Kidney (tissue), 22 donors: ENCODE measurements around the gene PEAR1. TPM values are rescaled to one million over a fixed set of nuclear protein-coding genes. Genes with fewer than 3 reads are reported as not detected.

Experiments
- DNase-seq, 5 donors: peaks; one replicate each; pipeline ENCODE4 v3.0.0-alpha.2; 2013 to 2020
- FAIRE-seq: peaks from 2 replicates; lab custom pipeline; 2012; peaks lifted over from hg19 to GRCh38; lab: Jason Lieb, UNC
- H3K27ac ChIP-seq, 2 donors: one replicate each; pipeline ENCODE4 v1.7.0; 2013; ENCODE audit warnings: low read depth in 2 of 2, low read length in 2 of 2, inconsistent platforms in 1 of 2
- H3K27me3 ChIP-seq: one replicate; pipeline ENCODE4 v1.7.1; 2013; ENCODE audit warnings: low read length, inconsistent platforms; ENCODE audit not compliant: control insufficient read depth, insufficient read depth
- H3K36me3 ChIP-seq, 3 donors: one replicate each; pipeline versions ENCODE4 v1.7.0 to v1.7.1; 2013; ENCODE audit warnings: low read length in 3 of 3, control low read depth in 1 of 3, inconsistent platforms in 1 of 3; ENCODE audit not compliant: insufficient read depth in 3 of 3, control insufficient read depth in 2 of 3
- H3K4me1 ChIP-seq, 3 donors: one replicate each; pipeline versions ENCODE4 v1.7.0 to v1.7.1; 2013; ENCODE audit warnings: low read length in 3 of 3, inconsistent platforms in 1 of 3, low read depth in 1 of 3; ENCODE audit not compliant: control insufficient read depth in 2 of 3, insufficient read depth in 2 of 3
- H3K4me3 ChIP-seq, 3 donors: one replicate each; pipeline versions ENCODE4 v1.7.0 to v1.8.1; 2013; ENCODE audit warnings: low read length in 3 of 3, control low read depth in 1 of 3, inconsistent platforms in 1 of 3
- H3K9ac ChIP-seq, 3 donors: one replicate each; pipeline versions ENCODE4 v1.7.0 to v1.7.1; 2013; ENCODE audit warnings: low read length in 3 of 3, control low read depth in 1 of 3, inconsistent platforms in 1 of 3
- H3K9me3 ChIP-seq, 3 donors: one replicate each; pipeline versions ENCODE4 v1.7.0 to v1.7.1; 2013; ENCODE audit warnings: low read length in 3 of 3, control low read depth in 1 of 3, inconsistent platforms in 1 of 3; ENCODE audit not compliant: control insufficient read depth in 2 of 3, insufficient read depth in 1 of 3
- intact Hi-C: fragments of 100-400 bp; cut with DNase I; formaldehyde crosslinking; loops from one replicate; pipeline ENCODE4 v1.11.1; 2022
- long read RNA-seq, 10 donors: library from polyadenylated mRNA in 1 of 10; unstranded in 1 of 10; transcript quantifications; one replicate each; pipeline ENCODE4 v2.0.0 and lab custom pipeline, GENCODE V29; 2021 to 2026
- polyA plus RNA-seq: library from polyadenylated mRNA; stranded (reverse); fragments of 350-450 nt; fragmentation: Illumina TruSeq; extraction: RNeasy Lipid Tissue Mini Kit (QIAGEN cat#74804); gene quantifications from one replicate; pipeline ENCODE4 v1.2.3, GENCODE V29; 2014; ENCODE audit warnings: low read depth, low replicate concordance; ENCODE audit not compliant: insufficient read depth
- total RNA-seq: library from RNA; stranded (reverse); fragmentation: NEBNext Ultra II Directional; extraction: Animal tissue kit (Norgen Biotek cat#: 25700); gene quantifications from one replicate; pipeline ENCODE4 v1.2.1, GENCODE V29; 2021
- TF ChIP-seq, protein P1 (sequence below): IDR thresholded peaks from 3 replicates; pipeline ENCODE4 v1.5.1; 2012; ENCODE audit warnings: mild to moderate bottlenecking, moderate library complexity, borderline replicate concordance; ENCODE audit not compliant: insufficient read depth; ENCODE audit errors: extremely low read depth
- donor health status: control.
- donor health status: control.
- donor health status: control.
- donor health status: control.
- donor health status: control.
- donor health status: DM: yes; HTN: yes; CAD: no.
- donor health status: Normal renal cell carcinoma (clear cell type).

PEAR1 gene, protein sequence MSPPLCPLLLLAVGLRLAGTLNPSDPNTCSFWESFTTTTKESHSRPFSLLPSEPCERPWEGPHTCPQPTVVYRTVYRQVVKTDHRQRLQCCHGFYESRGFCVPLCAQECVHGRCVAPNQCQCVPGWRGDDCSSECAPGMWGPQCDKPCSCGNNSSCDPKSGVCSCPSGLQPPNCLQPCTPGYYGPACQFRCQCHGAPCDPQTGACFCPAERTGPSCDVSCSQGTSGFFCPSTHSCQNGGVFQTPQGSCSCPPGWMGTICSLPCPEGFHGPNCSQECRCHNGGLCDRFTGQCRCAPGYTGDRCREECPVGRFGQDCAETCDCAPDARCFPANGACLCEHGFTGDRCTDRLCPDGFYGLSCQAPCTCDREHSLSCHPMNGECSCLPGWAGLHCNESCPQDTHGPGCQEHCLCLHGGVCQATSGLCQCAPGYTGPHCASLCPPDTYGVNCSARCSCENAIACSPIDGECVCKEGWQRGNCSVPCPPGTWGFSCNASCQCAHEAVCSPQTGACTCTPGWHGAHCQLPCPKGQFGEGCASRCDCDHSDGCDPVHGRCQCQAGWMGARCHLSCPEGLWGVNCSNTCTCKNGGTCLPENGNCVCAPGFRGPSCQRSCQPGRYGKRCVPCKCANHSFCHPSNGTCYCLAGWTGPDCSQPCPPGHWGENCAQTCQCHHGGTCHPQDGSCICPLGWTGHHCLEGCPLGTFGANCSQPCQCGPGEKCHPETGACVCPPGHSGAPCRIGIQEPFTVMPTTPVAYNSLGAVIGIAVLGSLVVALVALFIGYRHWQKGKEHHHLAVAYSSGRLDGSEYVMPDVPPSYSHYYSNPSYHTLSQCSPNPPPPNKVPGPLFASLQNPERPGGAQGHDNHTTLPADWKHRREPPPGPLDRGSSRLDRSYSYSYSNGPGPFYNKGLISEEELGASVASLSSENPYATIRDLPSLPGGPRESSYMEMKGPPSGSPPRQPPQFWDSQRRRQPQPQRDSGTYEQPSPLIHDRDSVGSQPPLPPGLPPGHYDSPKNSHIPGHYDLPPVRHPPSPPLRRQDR
- total RNA-seq: 17.2 TPM
- polyA plus RNA-seq: 4.5 TPM
- long read RNA-seq, donor 1, partial matches to known transcripts: 23 of 24 reads
- long read RNA-seq, donor 1, other reads (novel, unspliced or antisense): 0 of 24 reads
- long read RNA-seq, donor 2, partial matches to known transcripts: 0 of 1 reads
- long read RNA-seq, donor 2, other reads (novel, unspliced or antisense): 0 of 1 reads
- long read RNA-seq, donor 3: 0 reads
- long read RNA-seq, donor 4: 0 reads
- long read RNA-seq, donor 5: 0 reads
- long read RNA-seq, donor 6: 0 reads
- long read RNA-seq, donor 7, full-length matches to known transcripts: 1 of 12 reads
- long read RNA-seq, donor 7, partial matches to known transcripts: 11 of 12 reads
- long read RNA-seq, donor 7, other reads (novel, unspliced or antisense): 0 of 12 reads
- long read RNA-seq, donor 8, partial matches to known transcripts: 0 of 1 reads
- long read RNA-seq, donor 8, other reads (novel, unspliced or antisense): 0 of 1 reads
- long read RNA-seq, donor 9: 0 reads
- long read RNA-seq, donor 10, partial matches to known transcripts: 39 of 39 reads
- long read RNA-seq, donor 10, other reads (novel, unspliced or antisense): 0 of 39 reads

DNA sequence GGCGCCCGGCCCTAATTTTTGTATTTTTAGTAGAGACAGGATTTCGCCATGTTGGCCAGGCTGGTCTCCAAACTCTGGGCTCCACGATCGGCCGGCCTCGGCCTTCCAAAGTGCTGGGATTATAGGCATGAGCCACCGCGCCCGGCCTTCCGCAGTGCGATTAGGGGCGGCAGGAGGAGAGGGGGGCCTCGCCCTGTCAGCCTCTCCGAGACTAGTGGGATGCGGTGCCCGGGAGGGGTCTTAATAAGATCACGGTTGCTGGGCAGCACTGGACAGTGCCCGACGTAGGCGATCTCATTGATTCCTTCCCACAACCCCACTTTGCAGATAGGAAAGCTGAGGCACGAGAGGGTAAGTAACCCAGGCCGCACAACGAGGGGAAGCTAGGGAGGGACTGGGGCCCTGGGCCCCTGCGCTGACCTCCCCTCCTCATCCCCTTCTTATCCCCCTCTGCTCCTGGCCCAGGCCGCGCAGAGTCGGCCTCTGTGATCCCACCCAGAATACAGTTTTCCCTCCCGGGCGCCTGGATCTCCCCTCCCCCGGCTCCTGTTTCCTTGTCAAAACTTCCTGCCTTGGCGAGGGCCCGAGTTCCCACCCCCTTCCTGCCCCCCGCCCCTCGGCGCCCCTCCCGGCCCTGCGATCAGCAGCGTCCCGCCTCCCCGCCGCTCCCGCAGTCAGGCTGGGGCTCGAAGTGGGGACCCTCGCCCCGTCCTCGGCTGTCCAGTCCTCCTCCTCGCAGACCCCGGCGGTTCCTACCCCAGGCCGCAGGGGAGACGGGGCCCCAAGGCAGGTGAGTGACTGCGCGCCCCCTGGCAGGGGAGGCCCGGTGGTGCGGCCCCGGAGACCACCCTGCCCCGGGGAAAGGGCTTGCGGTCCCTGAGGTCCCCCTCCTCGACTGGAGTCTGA, at the start of gene PEAR1:
TSS of gene PEAR1 (plus strand) at position 671 of the 906 bp plus-strand sequence. CDS start 10,209 bp downstream, outside the sequence.
- no peak for FAIRE-seq
- H3K27ac ChIP-seq: peak within 1 kb of the TSS; percentile 78 to 95

DNA sequence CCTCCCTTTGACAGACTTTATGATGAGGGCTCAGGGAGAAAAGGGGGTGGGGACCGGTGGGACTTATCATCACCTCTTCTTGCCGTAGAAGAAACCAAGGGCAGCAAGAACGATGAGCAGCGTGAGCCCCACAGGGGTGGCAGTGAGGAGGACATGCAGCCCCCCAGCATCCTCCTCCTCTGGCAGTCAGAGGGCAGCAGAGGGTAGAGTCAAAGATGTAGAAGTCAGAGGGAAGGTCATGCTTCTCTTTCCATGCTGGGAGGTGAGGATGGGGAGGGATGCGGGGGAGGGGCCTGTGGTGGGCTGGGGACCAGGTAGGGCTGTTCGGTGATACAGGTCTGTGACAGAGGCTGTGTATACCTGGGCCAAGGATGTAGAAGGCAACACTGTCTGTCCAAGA, 49.4 kb upstream of the PEAR1 start:
- Histone ChIP-seq H3K27me3 (peaks cover 20% of the 10 kb centered on the region), H3K36me3 (no peaks in the 10 kb centered on the region), H3K27ac (no peak overlapping the region), H3K9ac (no peak overlapping the region), H3K4me1 (peaks cover 0 to 5% (median 0%) of the 10 kb centered on the region in 3 donors), H3K4me3 (no peak overlapping the region), H3K9me3 (no peaks in the 10 kb centered on the region)
- FAIRE-seq (no peak), DNase-seq (peak in 1 of 5 donors; percentile 43)
- intact Hi-C loops: no loop called here
- TF ChIP-seq, protein P1, sequence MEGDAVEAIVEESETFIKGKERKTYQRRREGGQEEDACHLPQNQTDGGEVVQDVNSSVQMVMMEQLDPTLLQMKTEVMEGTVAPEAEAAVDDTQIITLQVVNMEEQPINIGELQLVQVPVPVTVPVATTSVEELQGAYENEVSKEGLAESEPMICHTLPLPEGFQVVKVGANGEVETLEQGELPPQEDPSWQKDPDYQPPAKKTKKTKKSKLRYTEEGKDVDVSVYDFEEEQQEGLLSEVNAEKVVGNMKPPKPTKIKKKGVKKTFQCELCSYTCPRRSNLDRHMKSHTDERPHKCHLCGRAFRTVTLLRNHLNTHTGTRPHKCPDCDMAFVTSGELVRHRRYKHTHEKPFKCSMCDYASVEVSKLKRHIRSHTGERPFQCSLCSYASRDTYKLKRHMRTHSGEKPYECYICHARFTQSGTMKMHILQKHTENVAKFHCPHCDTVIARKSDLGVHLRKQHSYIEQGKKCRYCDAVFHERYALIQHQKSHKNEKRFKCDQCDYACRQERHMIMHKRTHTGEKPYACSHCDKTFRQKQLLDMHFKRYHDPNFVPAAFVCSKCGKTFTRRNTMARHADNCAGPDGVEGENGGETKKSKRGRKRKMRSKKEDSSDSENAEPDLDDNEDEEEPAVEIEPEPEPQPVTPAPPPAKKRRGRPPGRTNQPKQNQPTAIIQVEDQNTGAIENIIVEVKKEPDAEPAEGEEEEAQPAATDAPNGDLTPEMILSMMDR: no peak

More for the DNA sequence above, at the start of gene PEAR1:
- Histone ChIP-seq H3K4me1 (peaks cover 0 to 13% (median 0%) of the 10 kb centered on the region in 3 donors), H3K9ac (peak within 1 kb of the TSS in 1 of 3 donors; percentile 67), H3K27me3 (no peaks in the 10 kb centered on the region), H3K9me3 (no peaks in the 10 kb centered on the region), H3K4me3 (peak within 1 kb of the TSS; percentile 35 to 67 (median 53)), H3K36me3 (no peaks in the 10 kb centered on the region)
- DNase-seq: peak; percentile 69 to 91 (median 82)
- TF ChIP-seq, protein P1: no peak
- intact Hi-C loops: no loop called here
